PC-9 (cell line): ENCODE results near the gene TBL2. TPM values are rescaled to one million over a fixed set of nuclear protein-coding genes. Genes with fewer than 3 reads are reported as not detected.
A peak's percentile ranks its signal among the peaks of the same experiment; 100 is the strongest.
"Not testable (repeated sequence)": the region's sequence is repeated elsewhere in the genome, so short reads cannot be mapped to it uniquely, and the experiment has no call there.

Experiments used
- BruUV-seq: library from RNA; stranded (reverse); fragments of 400-500 nt; replicated peaks from 2 replicates; lab custom pipeline; 2021; lab: Mats Ljungman, UMichigan
- CTCF ChIA-PET: fragments of 300-600 bp; sonication (Branson Sonifier 250); formaldehyde crosslinking; loops from one replicate; lab custom pipeline; 2022; ENCODE audit warnings: antibody characterized with exemption; lab: Charles Lee
- POLR2A ChIA-PET: fragments of 300-600 bp; sonication (Branson Sonifier 250); formaldehyde crosslinking; loops from one replicate; lab custom pipeline; 2022; ENCODE audit warnings: antibody characterized with exemption; ENCODE audit not compliant: unreplicated experiment; lab: Charles Lee
- DNase-seq, 2 experiments: peaks; one replicate each; pipeline versions ENCODE4 v3.0.0 to v3.0.0-alpha.2; 2015 to 2022; ENCODE audit warnings: mixed read lengths in 1 of 2
- H2AFZ ChIP-seq: fragments of 200-600 bp; sonication (generic); 2 replicates; pipeline ENCODE4 v1.8.1; 2017; ENCODE audit warnings: antibody characterized with exemption
- H3F3A ChIP-seq: fragments of 200-600 bp; sonication (generic); 2 replicates; pipeline ENCODE4 v1.8.1; 2017; ENCODE audit warnings: antibody characterized with exemption, mild to moderate bottlenecking, low read depth; ENCODE audit not compliant: insufficient read depth
- H3K27ac ChIP-seq: fragments of 200-600 bp; sonication (generic); 2 replicates; pipeline ENCODE4 v1.6.1; 2016; ENCODE audit warnings: mixed run types
- H3K27me3 ChIP-seq: fragments of 200-600 bp; sonication (generic); 2 replicates; pipeline ENCODE4 v1.6.1; 2016; ENCODE audit warnings: low read depth, mixed run types; ENCODE audit not compliant: insufficient read depth
- H3K36me3 ChIP-seq: fragments of 200-600 bp; sonication (generic); 2 replicates; pipeline ENCODE4 v1.6.1; 2016; ENCODE audit warnings: low read depth, mixed run types
- H3K4me1 ChIP-seq: fragments of 200-600 bp; sonication (generic); replicated peaks from 2 replicates; pipeline ENCODE4 v1.6.1; 2016; ENCODE audit warnings: mixed run types; ENCODE audit not compliant: insufficient read depth
- H3K4me2 ChIP-seq: fragments of 200-600 bp; sonication (generic); 2 replicates; pipeline ENCODE4 v1.6.1; 2017; ENCODE audit warnings: mixed run types
- H3K4me3 ChIP-seq: fragments of 200-600 bp; sonication (generic); 2 replicates; pipeline ENCODE4 v1.6.1; 2016; ENCODE audit warnings: mixed run types
- H3K79me2 ChIP-seq: fragments of 200-600 bp; sonication (generic); 2 replicates; pipeline ENCODE4 v1.6.1; 2017; ENCODE audit warnings: low read depth, mixed run types
- H3K9me2 ChIP-seq: fragments of 200-600 bp; sonication (generic); 2 replicates; pipeline ENCODE4 v1.8.1; 2017; ENCODE audit warnings: mild to moderate bottlenecking; ENCODE audit not compliant: insufficient read depth
- H3K9me3 ChIP-seq: fragments of 200-600 bp; sonication (generic); 2 replicates; pipeline ENCODE4 v1.8.1; 2016; ENCODE audit warnings: low read depth; ENCODE audit not compliant: insufficient read depth
- H4K20me1 ChIP-seq: fragments of 200-600 bp; sonication (generic); 2 replicates; pipeline ENCODE4 v1.8.1; 2017; ENCODE audit not compliant: insufficient read depth
- EZH2 ChIP-seq: fragments of 200-600 bp; sonication (generic); IDR thresholded peaks from 2 replicates; pipeline ENCODE4 v1.8.0; 2017; ENCODE audit warnings: antibody characterized with exemption, low read depth
- intact Hi-C: fragments of 100-400 bp; cut with micrococcal nuclease; formaldehyde crosslinking; loops from one replicate; pipeline ENCODE4 v1.10.0; 2022; ENCODE audit not compliant: unreplicated experiment
- total RNA-seq: library from RNA; stranded (reverse); gene quantifications from 2 replicates; pipeline ENCODE4 v1.2.3, GENCODE V29; 2021
- TF ChIP-seq, protein P1 (sequence below): fragments of 200-600 bp; sonication (generic); conservative IDR thresholded peaks from 2 replicates; pipeline ENCODE4 v1.6.1; 2017; ENCODE audit warnings: mixed run types, antibody characterized with exemption, mild to moderate bottlenecking, moderate library complexity

Gene TBL2
- total RNA-seq, 1 experiment from 2014 or later = 49.2 TPM

DNA sequence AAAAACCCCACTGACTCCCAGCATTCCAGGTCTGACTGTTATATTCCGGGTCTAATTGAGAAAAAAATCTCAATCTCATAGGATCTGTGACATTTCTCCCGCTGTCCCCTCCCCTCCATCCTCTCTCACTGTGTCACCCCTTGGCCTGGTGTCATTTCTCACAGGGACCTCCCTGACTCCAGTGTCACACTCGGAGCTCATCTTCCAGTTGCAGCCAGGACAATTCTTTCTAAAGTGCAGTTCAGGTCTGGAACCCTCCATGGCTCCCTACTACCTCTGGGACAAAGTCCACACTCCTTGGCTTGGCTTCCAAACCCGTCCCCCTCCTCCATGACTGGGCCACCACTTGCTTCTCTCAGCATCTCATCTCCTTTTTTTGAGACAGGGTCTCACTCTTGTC, 31.7 kb upstream of the TBL2 start:
- H3K9me2 ChIP-seq = no peaks in the 10 kb centered on the region
- BruUV-seq = no TSS peak
- H3K4me3 ChIP-seq = no peak overlapping the region
- no peak overlapping the region for H2AFZ ChIP-seq
- no peak overlapping the region for H3K4me2 ChIP-seq
- ChIA-PET CTCF (no interaction called here), POLR2A (no interaction called here)
- H3K36me3 ChIP-seq = no peaks in the 10 kb centered on the region
- no peaks in the 10 kb centered on the region for H3K79me2 ChIP-seq
- no peaks in the 10 kb centered on the region for H4K20me1 ChIP-seq
- DNase-seq = no peak
- no peak overlapping the region for H3K27ac ChIP-seq
- H3K9me3 ChIP-seq = no peaks in the 10 kb centered on the region
- H3K4me1 ChIP-seq = peaks cover 21% of the 10 kb centered on the region
- H3F3A ChIP-seq = peaks cover 34% of the 10 kb centered on the region; the same call in 1 of the 2 replicates
- intact Hi-C loops = no loop called here
- TF ChIP-seq, protein P1, sequence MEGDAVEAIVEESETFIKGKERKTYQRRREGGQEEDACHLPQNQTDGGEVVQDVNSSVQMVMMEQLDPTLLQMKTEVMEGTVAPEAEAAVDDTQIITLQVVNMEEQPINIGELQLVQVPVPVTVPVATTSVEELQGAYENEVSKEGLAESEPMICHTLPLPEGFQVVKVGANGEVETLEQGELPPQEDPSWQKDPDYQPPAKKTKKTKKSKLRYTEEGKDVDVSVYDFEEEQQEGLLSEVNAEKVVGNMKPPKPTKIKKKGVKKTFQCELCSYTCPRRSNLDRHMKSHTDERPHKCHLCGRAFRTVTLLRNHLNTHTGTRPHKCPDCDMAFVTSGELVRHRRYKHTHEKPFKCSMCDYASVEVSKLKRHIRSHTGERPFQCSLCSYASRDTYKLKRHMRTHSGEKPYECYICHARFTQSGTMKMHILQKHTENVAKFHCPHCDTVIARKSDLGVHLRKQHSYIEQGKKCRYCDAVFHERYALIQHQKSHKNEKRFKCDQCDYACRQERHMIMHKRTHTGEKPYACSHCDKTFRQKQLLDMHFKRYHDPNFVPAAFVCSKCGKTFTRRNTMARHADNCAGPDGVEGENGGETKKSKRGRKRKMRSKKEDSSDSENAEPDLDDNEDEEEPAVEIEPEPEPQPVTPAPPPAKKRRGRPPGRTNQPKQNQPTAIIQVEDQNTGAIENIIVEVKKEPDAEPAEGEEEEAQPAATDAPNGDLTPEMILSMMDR = no peak
- no peak for TF ChIP-seq EZH2
- H3K27me3 ChIP-seq = no peaks in the 10 kb centered on the region

DNA sequence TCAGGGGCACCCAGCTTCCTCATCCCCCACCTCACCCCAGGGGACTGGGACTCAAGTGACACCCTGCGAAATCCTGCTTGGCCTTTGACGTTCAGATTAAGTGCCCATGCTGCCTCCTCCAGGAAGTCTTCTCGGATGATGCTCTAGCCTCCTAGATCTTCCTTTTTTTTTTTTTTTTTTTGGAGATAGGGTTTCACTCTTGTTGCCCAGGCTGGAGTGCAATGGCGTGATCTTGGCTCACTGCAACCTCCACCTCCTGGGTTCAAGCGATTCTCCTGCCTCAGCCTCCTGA, 29.3 kb upstream of the TBL2 start:
- H3K9me3 ChIP-seq, H3K79me2 ChIP-seq, H3K4me2 ChIP-seq, H3K27ac ChIP-seq, H3K4me3 ChIP-seq, H3K27me3 ChIP-seq, H3K36me3 ChIP-seq, H2AFZ ChIP-seq, BruUV-seq, H3K9me2 ChIP-seq, H4K20me1 ChIP-seq, DNase-seq: not testable (repeated sequence)
- H3F3A ChIP-seq = peaks cover 19% of the 10 kb centered on the region; the same call in 1 of the 2 replicates
- peaks cover 22% of the 10 kb centered on the region for H3K4me1 ChIP-seq
- CTCF ChIA-PET = interaction anchor here (0.5 to 1.4 kb wide), 4 partner anchors 114 to 415 kb away, joined by 3 to 13 read pairs (median 8); no protein-coding TSS in a partner anchor
- intact Hi-C loops = loop anchor here (1.0 kb wide), 1 partner anchor 248 kb away; no protein-coding TSS in a partner anchor
- POLR2A ChIA-PET = interaction anchor here (0.5 kb wide), 1 partner anchor 138 kb away, joined by 7 read pairs; no protein-coding TSS in a partner anchor

DNA sequence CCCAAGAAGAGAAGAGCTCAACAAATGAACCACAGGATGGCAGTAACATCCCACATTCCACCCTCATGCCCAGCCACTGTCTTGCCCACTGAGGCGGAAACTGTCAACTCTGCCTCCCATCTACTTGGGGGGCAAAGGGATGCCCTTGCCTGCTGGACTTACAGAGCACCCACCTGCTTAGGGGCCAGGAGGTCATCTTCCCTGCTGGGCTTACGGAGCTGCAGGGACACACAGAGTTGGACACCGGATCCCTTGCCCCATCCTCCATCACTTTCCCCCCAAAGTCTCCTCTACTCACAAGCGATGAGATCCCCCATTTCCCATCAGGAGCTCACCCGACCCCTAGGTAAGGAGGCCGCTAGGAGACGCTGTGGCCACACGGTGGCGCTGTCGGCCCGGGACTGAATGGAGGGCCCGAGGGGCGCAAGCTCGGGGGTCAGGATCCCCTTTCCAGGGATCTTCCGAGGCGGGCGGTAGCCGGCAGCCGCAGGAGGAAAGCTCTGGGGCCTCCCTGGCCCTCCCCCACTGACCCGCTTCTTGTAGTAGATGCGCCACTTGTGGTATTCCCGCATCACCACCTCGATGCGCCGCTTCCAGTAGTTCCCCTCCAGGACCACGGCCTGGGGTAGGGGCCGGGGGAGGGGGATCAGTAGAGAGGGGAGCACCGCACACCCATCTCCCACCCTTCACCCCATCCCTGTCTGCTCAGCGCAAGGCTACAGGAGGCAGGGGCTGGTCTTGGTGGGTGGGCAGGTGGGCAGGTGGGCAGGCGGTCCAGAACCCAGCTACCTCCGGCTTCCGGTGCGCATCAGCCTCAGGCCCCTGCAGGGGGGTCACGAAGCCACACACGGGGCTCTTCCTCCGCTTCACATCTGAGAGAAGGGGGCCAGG, 28.7 kb upstream of the TBL2 start:
- Histone ChIP-seq H2AFZ (no peak overlapping the region), H3K79me2 (no peaks in the 10 kb centered on the region), H3F3A (peaks cover 19% of the 10 kb centered on the region; the same call in 1 of the 2 replicates), H3K36me3 (no peaks in the 10 kb centered on the region), H3K9me2 (no peaks in the 10 kb centered on the region), H4K20me1 (no peaks in the 10 kb centered on the region), H3K27me3 (no peaks in the 10 kb centered on the region), H3K4me2 (no peak overlapping the region), H3K4me3 (no peak overlapping the region), H3K4me1 (peaks cover 22% of the 10 kb centered on the region), H3K27ac (no peak overlapping the region), H3K9me3 (no peaks in the 10 kb centered on the region)
- TF ChIP-seq, protein P1 = peak; percentile 95
- no peak for TF ChIP-seq EZH2
- no TSS peak for BruUV-seq
- intact Hi-C loops = loop anchor here (1.0 kb wide), 1 partner anchor 248 kb away; no protein-coding TSS in a partner anchor
- ChIA-PET POLR2A (interaction anchor here (0.5 to 0.6 kb wide), 4 partner anchors 29 to 220 kb away, joined by 3 to 7 read pairs (median 4); no protein-coding TSS in a partner anchor), CTCF (interaction anchor here (0.5 to 1.4 kb wide), 10 partner anchors 12 to 794 kb away, joined by 3 to 13 read pairs (median 4); partner anchors contain the start of gene ABHD11)
- peak in 1 of 2 experiments; percentile 59 for DNase-seq
